HFFc6 (cell line): Measurements from ENCODE around the gene CCNL2. TPM values are rescaled to one million over a fixed set of nuclear protein-coding genes. Genes with fewer than 3 reads are reported as not detected.

Experiments
- DNase-seq: peaks from one replicate; pipeline ENCODE4 v3.0.0-alpha.2; 2018
- H3K27ac Mint-ChIP-seq: 2 replicates; pipeline ENCODE4 v1.8.0; 2020; ENCODE audit warnings: mild to moderate bottlenecking, mixed read lengths
- H3K27me3 Mint-ChIP-seq: 2 replicates; pipeline ENCODE4 v1.8.0; 2021; ENCODE audit warnings: mild to moderate bottlenecking, moderate library complexity, mixed read lengths; ENCODE audit not compliant: insufficient read depth
- H3K36me3 Mint-ChIP-seq: 2 replicates; pipeline ENCODE4 v1.8.0; 2021; ENCODE audit warnings: low read depth, mixed read lengths
- H3K4me1 Mint-ChIP-seq: 2 replicates; pipeline ENCODE4 v1.8.0; 2020; ENCODE audit warnings: low read depth, mixed read lengths
- H3K4me3 Mint-ChIP-seq: 2 replicates; pipeline ENCODE4 v1.8.0; 2020; ENCODE audit warnings: mild to moderate bottlenecking, moderate library complexity, mixed read lengths
- H3K9me3 Mint-ChIP-seq: 2 replicates; pipeline ENCODE4 v1.8.0; 2020; ENCODE audit warnings: mild to moderate bottlenecking, mixed read lengths
- CTCF ChIP-seq: fragments of 200-600 bp; sonication (generic); IDR thresholded peaks from 2 replicates; pipeline ENCODE4 v1.5.0; 2021; ENCODE audit warnings: antibody characterized with exemption, mild to moderate bottlenecking
- total RNA-seq, 6 experiments: library from RNA; stranded (reverse); fragmentation: NEBNext Ultra II Directional; extraction: Animal tissue kit (Norgen Biotek cat#: 25700); gene quantifications; 2 replicates in 1 of 6; 3 replicates in 5 of 6; pipeline ENCODE4 v1.2.3, GENCODE V29; 2021

The CCNL2 gene
- total RNA-seq, 6 experiments from 2014 or later: 96.2 to 115 (median 104) TPM

- Mint-ChIP-seq H3K36me3 (no peaks in the 10 kb centered on the region), H3K9me3 (peaks cover 5% of the 10 kb centered on the region), H3K4me3 (no peak overlapping the region), H3K27me3 (peaks cover 6% of the 10 kb centered on the region; the same call in 1 of the 2 replicates), H3K27ac (no peak overlapping the region), H3K4me1 (peaks cover 9% of the 10 kb centered on the region; the same call in 1 of the 2 replicates)
- DNase-seq: no peak
- TF ChIP-seq CTCF: no peak
Measured at GRCh38 chr1:1432951-1433803, 34.0 kb upstream of the CCNL2 start.

GRCh38 chr1:1432274-1432950 is 33.3 kb upstream of the CCNL2 start:
- Mint-ChIP-seq H3K27me3 (peaks cover 6% of the 10 kb centered on the region; the same call in 1 of the 2 replicates), H3K9me3 (peaks cover 5% of the 10 kb centered on the region), H3K36me3 (no peaks in the 10 kb centered on the region), H3K27ac (no peak overlapping the region), H3K4me3 (no peak overlapping the region), H3K4me1 (peaks cover 9% of the 10 kb centered on the region; the same call in 1 of the 2 replicates)
- TF ChIP-seq CTCF: no peak
- no peak for DNase-seq

- Mint-ChIP-seq H3K4me3 (no peak overlapping the region), H3K4me1 (peaks cover 9% of the 10 kb centered on the region; the same call in 1 of the 2 replicates), H3K27ac (no peak overlapping the region), H3K9me3 (peaks cover 5% of the 10 kb centered on the region), H3K27me3 (peaks cover 6% of the 10 kb centered on the region; the same call in 1 of the 2 replicates), H3K36me3 (no peaks in the 10 kb centered on the region)
- DNase-seq: no peak
- TF ChIP-seq CTCF: no peak
Measured at GRCh38 chr1:1431845-1432273, 32.7 kb upstream of the CCNL2 start.

GRCh38 chr1:1430992-1431844 is 32.1 kb upstream of the CCNL2 start:
- DNase-seq: no peak
- Mint-ChIP-seq H3K4me1 (peaks cover 9% of the 10 kb centered on the region; the same call in 1 of the 2 replicates), H3K9me3 (peaks cover 5% of the 10 kb centered on the region), H3K27me3 (peaks cover 3% of the 10 kb centered on the region; the same call in 1 of the 2 replicates), H3K36me3 (no peaks in the 10 kb centered on the region), H3K27ac (no peak overlapping the region), H3K4me3 (no peak overlapping the region)
- no peak for TF ChIP-seq CTCF
